ENCODE data around the gene PAFAH2.

DNA sequence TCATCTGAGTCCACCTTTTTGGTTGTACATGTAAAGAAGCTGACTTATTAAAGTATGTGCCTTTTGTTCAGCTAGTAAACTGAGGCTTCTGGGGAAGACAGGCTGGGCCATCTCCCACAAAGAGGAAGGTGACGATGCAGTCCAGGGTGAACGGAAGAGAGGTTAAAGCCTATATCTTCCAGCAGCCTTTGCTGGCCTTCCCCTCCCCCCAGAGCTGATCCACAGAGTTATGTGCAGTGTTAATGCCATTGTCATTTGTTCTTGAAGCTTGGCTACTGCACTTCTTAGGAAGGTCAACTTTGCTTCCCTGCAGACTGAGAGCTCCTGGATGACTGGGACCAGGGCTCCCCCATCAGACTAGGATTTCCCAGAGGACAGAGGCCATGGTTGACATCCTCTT lies 45.9 kb upstream of the PAFAH2 start:
- TF ChIP-seq, protein P1, sequence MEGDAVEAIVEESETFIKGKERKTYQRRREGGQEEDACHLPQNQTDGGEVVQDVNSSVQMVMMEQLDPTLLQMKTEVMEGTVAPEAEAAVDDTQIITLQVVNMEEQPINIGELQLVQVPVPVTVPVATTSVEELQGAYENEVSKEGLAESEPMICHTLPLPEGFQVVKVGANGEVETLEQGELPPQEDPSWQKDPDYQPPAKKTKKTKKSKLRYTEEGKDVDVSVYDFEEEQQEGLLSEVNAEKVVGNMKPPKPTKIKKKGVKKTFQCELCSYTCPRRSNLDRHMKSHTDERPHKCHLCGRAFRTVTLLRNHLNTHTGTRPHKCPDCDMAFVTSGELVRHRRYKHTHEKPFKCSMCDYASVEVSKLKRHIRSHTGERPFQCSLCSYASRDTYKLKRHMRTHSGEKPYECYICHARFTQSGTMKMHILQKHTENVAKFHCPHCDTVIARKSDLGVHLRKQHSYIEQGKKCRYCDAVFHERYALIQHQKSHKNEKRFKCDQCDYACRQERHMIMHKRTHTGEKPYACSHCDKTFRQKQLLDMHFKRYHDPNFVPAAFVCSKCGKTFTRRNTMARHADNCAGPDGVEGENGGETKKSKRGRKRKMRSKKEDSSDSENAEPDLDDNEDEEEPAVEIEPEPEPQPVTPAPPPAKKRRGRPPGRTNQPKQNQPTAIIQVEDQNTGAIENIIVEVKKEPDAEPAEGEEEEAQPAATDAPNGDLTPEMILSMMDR (IDR thresholded peaks at IDR 0.05) = no peak
- TF ChIP-seq POLR2A (IDR thresholded peaks at IDR 0.05) = no peak
